ENCODE measurements around the gene LYSET. TPM values are rescaled to one million over a fixed set of nuclear protein-coding genes. Genes with fewer than 3 reads are reported as not detected.

LYSET gene
- total and polyA plus RNA-seq, 2 of the 4 experiments (the other 2 are of a cell fraction), result 6.3 to 10.2 TPM

GRCh38 chr14:93183596-93184317, 1.4 kb upstream of the LYSET start (continued):
- TF ChIP-seq POLR2A (IDR thresholded peaks at IDR 0.05; ENCODE audit: low read depth, low read length), result no peak
- TF ChIP-seq RCOR1 (IDR thresholded peaks at IDR 0.05; ENCODE audit: insufficient replicate concordance, low read length), result no peak

DNA sequence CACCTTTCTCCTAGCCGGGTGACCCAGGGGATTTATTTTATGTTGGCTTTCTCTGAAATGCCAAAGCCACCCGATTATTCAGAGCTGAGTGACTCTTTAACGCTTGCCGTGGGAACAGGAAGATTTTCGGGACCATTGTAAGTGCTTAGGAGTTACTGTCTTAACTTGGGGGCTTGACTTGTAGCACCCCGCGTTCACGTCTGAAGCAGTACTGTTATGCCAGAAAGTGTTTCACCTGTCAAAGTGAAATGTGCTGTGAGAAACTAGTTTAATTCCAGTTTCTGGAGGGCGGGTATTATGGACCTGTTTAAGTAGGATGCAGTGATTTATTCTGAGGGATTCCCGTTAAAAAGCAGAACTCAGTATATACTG, 218 bp downstream of the LYSET start:
- H2BK120ac ChIP-seq (ENCODE audit: low read depth, low read length), result no peak overlapping the region
- H4K5ac ChIP-seq (ENCODE audit: low read depth, low read length), result peak overlapping the region; percentile 13; the same call in 1 of the 2 replicates
- H3K23ac ChIP-seq (ENCODE audit: low read depth, low read length), result peak overlapping the region; percentile 72
- intact Hi-C loops (cut with micrococcal nuclease) (no loop called here), dilution Hi-C loops (cut with HindIII; ENCODE audit: low sequenced_read_pairs, unreplicated experiment) (no loop called here), in situ Hi-C loops (cut with MboI; ENCODE audit: low sequenced_read_pairs) (no loop called here)
- BruUV-seq (replicated peaks), result no TSS peak
- H2BK5ac ChIP-seq (ENCODE audit: low read depth, low read length, poor library complexity, severe bottlenecking), result peak overlapping the region; percentile 46
- peak overlapping the region; percentile 99 for H2AFZ ChIP-seq (replicated peaks; ENCODE audit: low read length, poor library complexity)
- no peak overlapping the region for H4K91ac ChIP-seq (ENCODE audit: insufficient read depth, low read depth, low read length)
- H3K18ac ChIP-seq (ENCODE audit: low read depth, low read length), result no peak overlapping the region
- H2BK20ac ChIP-seq (ENCODE audit: low read depth, low read length), result no peak overlapping the region
- peak overlapping the region; percentile 88 for H3K9ac ChIP-seq (ENCODE audit: low read depth, low read length)
- no peak for TF ChIP-seq ELK1 (IDR thresholded peaks at IDR 0.05; ENCODE audit: borderline replicate concordance, low read depth, low read length)
- TF ChIP-seq FOS (IDR thresholded peaks at IDR 0.05; ENCODE audit: low read depth, low read length), result no peak
- TF ChIP-seq CHD1 (IDR thresholded peaks at IDR 0.05; ENCODE audit: low read depth, low read length), result no peak
- no peak for TF ChIP-seq NFE2L2 (IDR thresholded peaks at IDR 0.05; ENCODE audit: low read depth, low read length)
- TF ChIP-seq MAZ (IDR thresholded peaks at IDR 0.05; ENCODE audit: borderline replicate concordance, low read depth, low read length), result no peak
- TF ChIP-seq SMC3 (IDR thresholded peaks at IDR 0.05; ENCODE audit: low read depth, low read length), result no peak
- peaks cover 6% of the 10 kb centered on the region; the same call in 1 of the 2 replicates for H3K36me3 ChIP-seq (ENCODE audit: control insufficient read depth, insufficient read depth, low read length)
- ChIA-PET POLR2A (ENCODE audit: unreplicated experiment) (no interaction called here), CTCF (interaction anchor here (1.0 to 1.4 kb wide), 3 partner anchors 21 to 34 kb away, joined by 3 to 4 read pairs (median 3); partner anchors contain the start of gene GON7)
- no peak overlapping the region for H2BK15ac ChIP-seq (ENCODE audit: low read depth, low read length)
- H2AK5ac ChIP-seq (ENCODE audit: low read depth, low read length), result no peak overlapping the region
- H3K27ac ChIP-seq (ENCODE audit: insufficient read depth, low read length), result peak overlapping the region; percentile 74
- H3K4me1 ChIP-seq (ENCODE audit: control insufficient read depth, insufficient read depth, low read length), result no peaks in the 10 kb centered on the region
- ATAC-seq (ENCODE audit: low read depth), result no peak
- no peaks in the 10 kb centered on the region; the same call in 1 of the 2 replicates for H3K9me1 ChIP-seq (ENCODE audit: insufficient read depth, low read length)
- H4K8ac ChIP-seq (ENCODE audit: low read depth in 2 of 2, low read length in 2 of 2), result peak overlapping the region in 1 of 2 experiments; percentile 7; a peak in 2 of 4 replicates
- H2AK9ac ChIP-seq (replicated peaks; ENCODE audit: low read depth, low read length, poor library complexity), result peak overlapping the region; percentile 21
- H3K4ac ChIP-seq (ENCODE audit: low read depth, low read length), result no peak overlapping the region
- peak overlapping the region; percentile 99 for H3K4me3 ChIP-seq (ENCODE audit: insufficient read depth, low read depth, low read length)
- H3K9me3 ChIP-seq (ENCODE audit: control insufficient read depth, insufficient read depth, low read length), result no peaks in the 10 kb centered on the region
- DNase-seq, result no peak
- peak overlapping the region; percentile 14; the same call in 1 of the 2 replicates for H3K14ac ChIP-seq (replicated peaks; ENCODE audit: low read depth, low read length)
- H3K4me2 ChIP-seq (ENCODE audit: low read depth, low read length), result peak overlapping the region; percentile 99
- H3K79me1 ChIP-seq (ENCODE audit: low read depth in 1 of 2, low read length in 2 of 2), result peaks cover 16 to 33% of the 10 kb centered on the region in 2 experiments
- no peaks in the 10 kb centered on the region for H3K27me3 ChIP-seq (ENCODE audit: control insufficient read depth, insufficient read depth, low read length)
- no peak overlapping the region for H3K56ac ChIP-seq (ENCODE audit: extremely low read depth, insufficient read depth, low read length)
- no peaks in the 10 kb centered on the region; the same call in 1 of the 2 replicates for H4K20me1 ChIP-seq (ENCODE audit: insufficient read depth, low read length)
- WGBS, 2 experiments (ENCODE audit: extremely low coverage in 2 of 2, insufficient read length in 1 of 2), result 0% methylated on average over 1 of the region's 10 CpGs; no CpG with 5 or more reads in 1 of the 2 experiments

Data from IMR-90 (cell line).